ENCODE measurements around the gene SUFU.

DNA sequence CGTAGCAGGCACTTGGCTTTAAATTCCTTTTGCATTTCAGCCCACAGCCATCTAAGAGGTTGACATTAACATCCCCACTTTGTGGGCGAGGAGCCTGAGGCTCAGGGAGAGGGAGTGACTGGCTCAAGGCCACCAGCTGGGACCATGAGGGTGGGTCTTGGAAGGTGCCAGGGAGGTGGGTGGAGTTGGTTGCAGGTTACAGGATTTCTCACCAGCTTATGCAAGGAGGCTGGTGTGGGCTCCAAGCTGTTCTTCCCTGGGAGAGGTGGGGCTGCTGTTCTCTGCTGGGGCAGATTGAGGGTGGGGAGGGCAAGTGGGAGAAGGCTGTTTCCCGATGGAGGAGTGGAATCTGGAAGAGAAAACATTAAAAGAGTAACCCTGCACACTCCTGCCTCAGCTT lies 38.3 kb upstream of the SUFU start:
- no peak for TF ChIP-seq CTCF (IDR thresholded peaks at IDR 0.05)
- TF ChIP-seq EP300 (IDR thresholded peaks at IDR 0.05): no peak
